HG03354 (cell line): ENCODE measurements around the gene CLDN19.
"Not testable (repeated sequence)": the region's sequence is repeated elsewhere in the genome, so short reads cannot be mapped to it uniquely, and the experiment has no call there.

Source experiments
- ATAC-seq: cut with Tn5 transposase; IDR thresholded peaks from one replicate; pipeline ENCODE4 v1.9.1; 2021; ENCODE audit warnings: mild to moderate bottlenecking; ENCODE audit not compliant: unreplicated experiment, poor library complexity, severe bottlenecking

CLDN19 gene

GRCh38 chr1:42741706-42742105 is 1.7 kb upstream of the CLDN19 start:
- ATAC-seq: no peak

DNA sequence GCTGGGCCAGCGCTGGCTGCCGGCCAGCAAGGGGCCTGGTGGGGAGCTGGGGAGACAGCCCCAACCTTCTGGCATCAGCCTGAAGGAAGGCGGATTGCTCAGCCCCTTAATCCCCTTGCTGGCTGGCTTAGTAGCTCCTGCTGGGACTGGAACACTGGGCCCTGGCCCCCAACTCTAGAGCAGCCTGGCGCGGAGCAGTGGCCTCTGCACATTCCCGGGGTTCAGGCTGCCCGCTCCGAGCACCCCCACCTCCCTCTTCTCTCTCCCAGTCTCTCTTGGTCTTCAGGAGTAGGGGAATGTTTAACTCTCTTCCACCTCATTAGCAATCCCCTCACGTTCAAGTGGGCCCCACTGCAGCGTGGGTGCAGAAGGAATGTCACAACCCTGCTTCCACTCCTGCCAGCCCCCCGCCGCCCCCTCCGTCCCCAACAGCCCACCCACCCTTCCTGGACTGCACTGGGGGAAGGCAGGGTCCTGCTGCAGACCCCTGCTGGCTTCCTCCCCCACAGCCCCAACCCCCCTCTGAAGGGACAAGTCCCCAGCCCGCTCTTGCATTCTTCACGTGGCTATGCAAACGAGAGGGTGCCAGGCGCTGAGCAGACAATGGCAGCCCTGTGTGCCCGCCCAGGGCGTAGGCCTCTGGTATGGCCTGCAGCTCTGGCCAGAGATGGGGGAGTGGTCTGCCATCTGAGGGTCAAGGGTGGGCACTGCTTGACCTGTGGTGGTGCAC is 980 bp upstream of the CLDN19 start:
- ATAC-seq: no peak

DNA sequence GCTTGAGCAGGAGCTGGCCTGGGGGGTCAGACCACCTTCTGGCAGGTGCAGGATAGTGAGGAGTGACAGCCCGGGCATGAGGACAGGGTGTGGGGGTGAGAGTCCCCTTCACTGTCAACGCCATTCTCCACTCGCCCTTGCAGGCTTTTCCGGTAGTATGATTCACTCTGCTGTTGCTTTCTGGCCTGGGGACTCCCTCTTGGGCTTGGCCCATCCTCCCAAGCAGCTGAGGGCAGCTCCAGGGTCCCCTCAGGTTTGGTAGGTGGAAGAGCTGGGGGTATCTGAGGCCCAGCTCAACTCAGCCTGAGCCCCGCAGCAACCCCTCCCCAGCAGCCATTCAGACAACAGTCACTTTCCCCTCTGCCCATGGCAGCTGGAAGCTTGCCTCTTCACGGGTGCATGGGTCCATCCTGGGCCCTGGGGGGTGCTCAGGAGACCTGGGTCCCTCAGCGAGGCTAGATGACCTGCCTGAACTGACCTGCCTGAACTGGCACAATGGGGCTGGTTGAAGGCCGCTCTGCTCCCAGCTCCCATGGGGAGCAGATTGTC is 1.3 kb downstream of the CLDN19 start:
- ATAC-seq: no peak

DNA sequence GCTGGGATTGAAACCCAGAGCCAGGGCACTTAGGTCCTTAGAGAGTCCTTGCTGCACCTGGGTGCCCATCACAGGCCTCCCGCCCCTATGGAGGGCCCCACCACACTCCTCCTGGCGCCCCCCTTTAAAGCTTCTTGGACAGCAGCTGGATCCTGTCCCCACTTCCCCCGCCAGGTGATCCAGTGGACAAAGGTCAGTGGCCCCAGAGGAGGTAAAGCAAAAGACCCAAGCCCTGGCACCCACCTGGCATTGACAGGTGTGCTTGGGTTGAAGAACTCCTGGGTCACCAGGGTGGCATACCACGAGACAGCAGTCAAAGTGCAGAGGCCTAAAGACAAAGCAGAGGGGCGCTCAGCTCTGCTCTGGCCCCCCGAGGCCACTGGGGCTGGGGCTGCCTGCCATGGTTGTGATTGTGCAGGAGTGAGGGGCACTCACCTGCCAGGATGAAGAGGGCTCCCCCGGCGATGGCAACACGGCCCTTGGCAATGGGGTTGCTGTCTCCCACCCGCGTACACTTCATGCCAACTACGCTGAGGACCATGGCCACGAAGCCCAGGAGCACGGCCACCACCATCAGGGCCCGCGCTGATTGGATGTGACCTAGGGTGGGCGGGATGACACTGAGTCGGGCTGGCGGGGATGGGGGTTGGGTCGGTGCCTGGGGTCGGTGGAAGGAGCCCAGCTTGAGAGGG is 1.9 kb downstream of the CLDN19 start:
- ATAC-seq: no peak

- ATAC-seq: no peak
Measured at GRCh38 chr1:42737257-42737656, 2.8 kb downstream of the CLDN19 start.

GRCh38 chr1:42736571-42737200 is 3.4 kb downstream of the CLDN19 start:
- no peak for ATAC-seq

DNA sequence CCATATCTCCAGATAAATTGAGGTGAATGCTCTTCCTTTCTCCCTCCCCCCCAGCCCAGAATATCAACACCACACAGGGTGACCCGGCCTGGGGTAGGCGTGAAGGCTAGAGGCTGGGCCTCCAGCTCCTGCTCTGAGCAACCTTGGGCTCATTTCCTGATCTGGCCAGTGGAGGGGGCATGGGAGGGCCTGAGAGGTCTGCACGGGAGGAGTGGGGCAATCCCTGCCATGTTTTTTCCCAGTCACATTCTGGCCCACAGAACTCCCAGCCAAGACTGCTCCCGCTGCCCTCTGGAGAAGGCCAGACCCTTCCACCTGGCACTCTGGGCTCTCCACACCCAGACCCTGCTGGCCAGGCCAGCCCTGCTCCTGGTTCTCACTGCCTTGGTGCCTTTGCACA is 3.9 kb downstream of the CLDN19 start:
- ATAC-seq: no peak

DNA sequence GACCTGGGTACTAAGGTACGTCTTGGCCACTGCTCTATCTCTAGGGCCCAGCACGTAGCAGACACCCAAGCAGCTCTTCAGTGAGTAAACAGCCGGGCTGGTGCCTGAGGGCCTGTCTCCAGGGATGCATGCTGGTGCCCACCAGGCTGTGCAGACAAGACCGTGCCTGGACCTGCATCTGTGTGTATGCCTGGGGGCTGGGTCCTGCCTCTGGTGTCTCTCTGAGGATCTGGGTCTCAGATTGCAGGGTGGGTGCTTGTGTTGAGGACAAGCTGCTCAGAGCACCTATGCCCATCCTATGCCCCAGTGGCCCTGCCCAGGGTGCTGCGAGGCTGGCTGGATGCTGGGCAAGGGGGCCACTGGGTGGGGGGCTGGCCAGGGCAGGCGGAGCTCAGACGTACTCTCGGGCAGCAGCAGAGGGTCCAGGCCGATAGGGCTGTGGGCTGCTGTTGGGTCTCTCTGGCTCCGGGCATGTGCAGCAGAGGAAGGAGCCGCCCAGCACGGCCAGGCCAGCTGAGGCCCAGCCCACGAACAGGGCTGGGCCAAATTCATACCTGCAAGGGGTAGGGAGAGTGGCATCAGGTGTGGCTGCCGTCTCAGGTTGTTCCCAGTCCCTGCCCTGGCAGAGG is 4.4 kb downstream of the CLDN19 start:
- ATAC-seq: no peak

DNA sequence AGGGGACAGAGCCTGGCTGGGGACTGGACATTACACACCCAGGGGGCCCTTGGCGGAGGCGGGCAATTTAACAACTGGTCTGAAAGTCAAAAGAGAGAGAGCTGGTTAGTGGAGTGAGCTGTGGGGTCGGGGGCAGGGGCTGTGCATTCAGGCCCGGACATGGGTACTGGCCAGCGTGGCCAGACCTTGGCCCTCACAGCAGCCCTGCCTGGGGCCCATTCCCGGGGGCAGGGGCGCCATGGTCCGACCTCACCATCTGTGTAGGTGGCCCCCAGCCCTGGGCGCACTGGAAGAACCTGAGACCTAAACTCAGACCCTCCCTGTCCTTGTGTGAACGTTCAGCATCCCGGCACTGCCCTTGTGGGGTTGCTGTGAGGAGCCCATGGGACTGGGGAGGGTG is 5.0 kb downstream of the CLDN19 start:
- ATAC-seq: no peak

DNA sequence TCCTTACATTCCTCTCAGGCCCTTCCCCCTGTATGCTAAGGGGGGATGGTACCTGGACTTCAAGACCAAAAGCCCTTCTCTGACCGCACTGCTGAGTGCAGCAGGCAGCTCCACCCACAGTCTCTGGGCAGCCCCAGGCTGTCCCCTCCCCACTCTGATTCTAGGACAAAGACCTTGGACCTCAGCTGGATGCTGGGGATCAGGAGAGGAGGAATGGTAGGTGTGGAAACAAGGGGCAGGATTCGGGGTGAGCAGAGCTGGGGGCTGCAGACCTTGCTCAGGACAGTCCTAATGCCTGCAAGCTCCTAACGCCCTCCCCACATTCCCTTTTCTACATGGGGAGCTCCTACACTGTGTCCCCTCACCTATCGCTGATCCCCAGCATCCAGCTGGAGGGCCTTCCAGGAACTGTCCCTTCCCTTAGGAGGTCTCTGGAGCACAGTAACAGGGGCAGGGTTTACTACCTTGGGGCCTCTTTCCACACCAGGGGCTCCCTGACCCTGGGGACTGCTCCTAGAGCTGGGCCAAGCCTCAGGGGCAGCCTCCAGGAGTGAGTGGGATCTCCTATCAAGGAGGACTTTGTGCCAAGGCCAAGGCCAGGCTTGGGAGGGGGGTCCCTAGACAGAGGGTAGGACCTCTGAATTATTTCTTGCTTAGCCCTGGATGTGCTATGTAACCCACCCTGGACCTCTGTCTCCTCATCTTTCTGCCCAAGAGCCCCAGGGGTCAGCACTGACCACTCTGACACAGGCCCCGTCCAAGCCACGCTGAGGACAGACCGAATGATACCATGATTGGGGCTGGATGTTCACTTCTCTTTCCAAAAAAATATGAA is 5.6 kb downstream of the CLDN19 start:
- ATAC-seq: no peak

- no peak for ATAC-seq
Measured at GRCh38 chr1:42733415-42734200, 6.4 kb downstream of the CLDN19 start.

GRCh38 chr1:42732126-42732680 is 7.8 kb downstream of the CLDN19 start:
- ATAC-seq: no peak

- no peak for ATAC-seq
Measured at GRCh38 chr1:42731585-42731984, 8.5 kb downstream of the CLDN19 start.

GRCh38 chr1:42730988-42731387 is 9.0 kb downstream of the CLDN19 start:
- ATAC-seq: no peak

GRCh38 chr1:42730002-42730401 is 10.0 kb downstream of the CLDN19 start:
- no peak for ATAC-seq

DNA sequence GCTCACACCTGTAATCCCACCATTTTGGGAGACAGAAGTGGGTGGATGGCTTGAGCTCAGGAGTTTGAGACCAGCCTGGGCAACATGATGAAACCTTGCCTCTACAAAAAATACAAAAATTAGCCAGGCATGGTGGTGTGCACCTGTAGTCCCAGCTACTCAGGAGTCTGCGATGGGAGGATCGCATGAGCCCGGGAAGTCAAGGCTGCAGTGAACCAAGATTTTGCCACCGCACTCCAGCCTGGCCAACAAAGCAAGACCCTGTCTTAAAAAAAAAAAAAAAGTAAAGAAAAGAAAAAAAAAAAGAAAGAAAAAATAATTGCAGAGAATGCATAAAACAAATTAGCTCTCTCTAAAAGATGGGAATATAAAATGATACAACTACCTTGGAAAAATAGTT is 14.2 kb downstream of the CLDN19 start:
- ATAC-seq: not testable (repeated sequence)

GRCh38 chr1:42723511-42723910 is 16.5 kb downstream of the CLDN19 start:
- ATAC-seq: no peak

- not testable (repeated sequence) for ATAC-seq
Measured at GRCh38 chr1:42722403-42722802, 17.6 kb downstream of the CLDN19 start.
